Inflammatory macrophage treated with lipopolysaccharide for 1 hour (primary cell): ENCODE measurements around the gene XYLB.

Experiments used
- DNase-seq, 2 donors: peaks; one replicate each; pipeline ENCODE4 v3.0.0-alpha.2; 2020 to 2022

XYLB gene

DNA sequence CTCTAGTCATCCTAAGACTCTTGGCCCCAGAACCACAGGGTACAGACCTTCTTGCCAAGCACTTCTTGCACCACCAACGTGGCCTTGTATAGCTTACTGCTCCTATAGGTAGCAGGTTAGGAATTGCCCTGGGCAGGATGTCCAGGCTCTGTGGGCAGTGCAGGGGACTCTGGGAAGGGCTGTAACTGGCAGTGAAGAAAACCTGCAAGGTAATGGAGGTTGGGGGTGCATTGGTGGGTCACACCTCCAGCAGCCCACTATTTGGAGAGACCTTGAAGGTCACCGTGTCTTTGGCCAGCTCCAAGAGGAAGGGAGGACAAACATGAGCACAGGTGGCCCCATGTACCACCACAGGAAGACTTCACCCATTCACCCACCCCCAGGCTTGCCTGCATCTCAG, 21.3 kb upstream of the XYLB start:
- no peak for DNase-seq

- peak; percentile 45 to 72 for DNase-seq
Observed at GRCh38 chr3:38327335-38328009, 19.1 kb upstream of the XYLB start.

- no peak for DNase-seq
Observed at GRCh38 chr3:38331257-38332022, 15.1 kb upstream of the XYLB start.

GRCh38 chr3:38332201-38332600, 14.4 kb upstream of the XYLB start:
- peak; percentile 21 to 42 for DNase-seq

- no peak for DNase-seq
Observed at GRCh38 chr3:38334142-38335055, 12.2 kb upstream of the XYLB start.

- DNase-seq: no peak
Observed at GRCh38 chr3:38335263-38335662, 11.3 kb upstream of the XYLB start.

DNA sequence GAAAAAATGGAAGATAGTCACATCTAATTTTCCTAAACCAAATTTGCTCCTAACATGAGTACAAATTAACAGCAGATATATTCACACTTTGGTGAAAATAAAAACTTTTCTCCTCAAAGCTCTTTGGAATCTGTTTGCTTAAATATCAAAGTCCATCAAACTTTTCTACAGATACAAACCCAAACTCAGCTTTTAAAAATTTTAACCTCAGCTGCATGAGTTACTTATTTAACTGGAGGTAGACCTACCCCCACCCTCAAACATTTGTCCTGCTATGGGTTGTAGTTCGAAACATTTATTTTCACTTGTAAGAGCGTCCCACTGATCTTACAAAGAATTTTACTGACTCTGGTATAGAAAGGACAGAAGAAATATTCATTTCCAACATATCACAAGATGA, 8.9 kb upstream of the XYLB start:
- DNase-seq: no peak

DNA sequence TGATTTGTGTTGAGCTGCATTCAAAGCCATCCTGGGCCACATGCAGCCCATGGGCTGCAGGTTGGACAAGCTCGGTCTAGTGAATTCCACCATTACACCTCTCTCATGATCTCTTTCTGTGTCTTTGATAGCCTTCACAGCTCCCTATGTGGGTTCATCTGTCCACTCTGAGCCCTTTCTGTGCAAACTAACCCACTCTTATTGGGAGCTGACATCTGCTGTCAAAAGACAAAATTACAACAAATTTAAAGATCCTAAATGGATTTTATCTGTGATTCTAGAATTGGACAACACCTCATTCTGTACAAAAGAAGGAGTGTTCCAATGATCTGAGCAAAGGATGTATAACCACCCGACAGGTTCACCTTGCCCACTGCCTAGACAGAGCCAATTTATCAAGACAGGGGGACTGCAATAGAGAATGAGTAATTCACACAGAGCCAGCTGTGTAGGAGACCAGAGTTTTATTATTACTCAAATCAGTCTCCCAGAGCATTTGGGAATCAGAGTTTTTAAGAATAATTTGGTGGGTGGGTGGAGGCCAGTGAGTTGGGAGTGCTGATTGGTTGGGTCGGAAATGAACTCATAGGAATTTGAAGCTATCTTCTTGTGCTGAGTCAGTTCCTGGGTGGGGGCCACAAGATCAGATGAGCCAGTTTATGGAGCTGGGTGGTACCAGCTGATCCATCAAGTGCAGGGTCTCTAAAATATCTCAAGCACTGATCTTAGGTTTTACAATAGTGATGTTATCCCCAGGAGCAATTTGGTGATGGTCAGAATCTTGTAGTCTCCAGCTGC, 2.6 kb upstream of the XYLB start:
- DNase-seq: no peak

DNA sequence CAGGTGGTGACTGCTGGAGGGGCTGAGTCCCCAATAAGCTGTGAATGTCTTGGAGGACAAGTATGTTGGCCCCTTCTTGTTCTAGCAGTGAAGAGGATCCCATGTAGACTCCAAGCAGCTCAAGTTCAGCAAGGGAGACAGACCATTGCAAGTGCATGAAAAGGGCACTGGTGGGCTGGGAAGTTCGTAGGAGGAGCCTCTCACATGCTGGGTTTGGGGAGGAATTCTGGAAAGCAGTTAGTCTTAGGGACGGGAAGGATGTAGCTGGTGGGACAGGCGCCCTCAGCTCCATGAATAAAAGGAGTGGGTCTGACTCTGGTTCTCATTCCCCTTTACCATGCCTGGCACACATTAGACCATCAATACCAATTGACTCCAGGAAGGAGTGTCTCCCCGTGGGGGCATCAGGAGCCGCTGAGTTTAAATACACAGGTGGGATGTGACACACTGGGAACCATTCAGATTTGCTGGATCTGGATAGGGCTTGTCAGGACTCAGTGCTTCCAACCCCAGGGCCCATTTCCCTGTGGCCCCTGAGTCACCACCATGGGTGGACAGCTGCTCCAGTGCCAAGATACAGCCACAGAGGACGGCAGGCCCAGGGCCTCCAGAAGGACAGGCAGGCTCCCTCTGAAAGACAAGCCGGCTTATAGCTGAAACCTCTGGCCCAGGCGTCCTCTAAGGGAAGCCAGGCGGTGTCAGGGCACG, 552 bp upstream of the XYLB start:
- no peak for DNase-seq

- no peak for DNase-seq
Observed at GRCh38 chr3:38347421-38348200, 1.0 kb downstream of the XYLB start.

DNA sequence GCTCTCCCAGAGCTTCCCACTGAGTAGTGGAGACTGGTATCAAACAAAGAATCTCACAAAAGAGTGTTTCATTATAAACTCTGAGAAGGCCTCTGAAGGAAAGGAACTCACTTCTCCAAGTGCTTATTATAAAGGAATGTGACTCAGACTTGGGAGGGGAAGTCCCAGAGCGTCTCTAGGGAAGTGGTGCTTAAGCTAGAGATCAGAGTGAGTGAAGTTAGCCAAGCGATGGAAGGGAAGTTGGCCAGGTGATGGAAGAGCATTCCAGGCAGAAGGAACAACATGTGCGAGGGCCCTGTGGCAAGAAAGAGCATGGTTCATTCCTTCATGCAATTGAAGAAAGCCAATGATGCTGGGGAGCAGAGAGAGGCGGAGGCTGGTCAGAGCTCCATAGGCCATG, 2.3 kb downstream of the XYLB start:
- peak; percentile 82 to 87 for DNase-seq

DNA sequence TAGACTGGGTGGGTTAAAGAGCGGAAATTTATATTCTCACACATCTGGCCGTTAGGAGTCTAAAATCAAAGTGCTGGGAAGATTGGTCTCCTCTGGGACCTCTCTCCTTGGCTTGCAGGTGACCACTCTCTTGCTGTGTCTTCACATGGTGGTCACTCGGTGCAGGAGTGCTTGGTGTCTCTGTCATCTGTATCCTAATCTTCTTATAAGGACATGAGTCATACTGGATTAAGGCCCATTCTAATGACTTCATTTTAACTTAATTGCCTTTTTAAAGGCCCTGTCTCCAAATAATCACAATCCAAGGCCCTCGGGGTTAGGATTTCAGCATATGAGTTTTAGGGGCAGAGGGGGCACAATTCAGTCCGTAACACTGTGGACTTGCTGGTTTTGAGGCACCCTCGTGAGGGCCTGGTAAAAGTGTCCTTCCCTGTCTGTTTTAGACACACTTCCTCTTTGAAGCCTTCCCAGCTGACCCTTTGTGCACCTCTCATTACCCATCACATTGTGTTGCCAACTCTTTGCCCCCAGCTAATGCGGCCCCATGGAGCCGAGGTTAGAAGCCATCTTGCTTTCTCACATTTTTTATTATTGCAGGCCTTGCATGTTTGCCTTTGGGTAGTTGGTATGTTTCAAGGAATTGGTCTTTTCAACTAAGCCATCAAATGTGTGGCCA, 3.2 kb downstream of the XYLB start:
- DNase-seq: no peak

- DNase-seq: no peak
Observed at GRCh38 chr3:38353151-38353550, 6.6 kb downstream of the XYLB start.

DNA sequence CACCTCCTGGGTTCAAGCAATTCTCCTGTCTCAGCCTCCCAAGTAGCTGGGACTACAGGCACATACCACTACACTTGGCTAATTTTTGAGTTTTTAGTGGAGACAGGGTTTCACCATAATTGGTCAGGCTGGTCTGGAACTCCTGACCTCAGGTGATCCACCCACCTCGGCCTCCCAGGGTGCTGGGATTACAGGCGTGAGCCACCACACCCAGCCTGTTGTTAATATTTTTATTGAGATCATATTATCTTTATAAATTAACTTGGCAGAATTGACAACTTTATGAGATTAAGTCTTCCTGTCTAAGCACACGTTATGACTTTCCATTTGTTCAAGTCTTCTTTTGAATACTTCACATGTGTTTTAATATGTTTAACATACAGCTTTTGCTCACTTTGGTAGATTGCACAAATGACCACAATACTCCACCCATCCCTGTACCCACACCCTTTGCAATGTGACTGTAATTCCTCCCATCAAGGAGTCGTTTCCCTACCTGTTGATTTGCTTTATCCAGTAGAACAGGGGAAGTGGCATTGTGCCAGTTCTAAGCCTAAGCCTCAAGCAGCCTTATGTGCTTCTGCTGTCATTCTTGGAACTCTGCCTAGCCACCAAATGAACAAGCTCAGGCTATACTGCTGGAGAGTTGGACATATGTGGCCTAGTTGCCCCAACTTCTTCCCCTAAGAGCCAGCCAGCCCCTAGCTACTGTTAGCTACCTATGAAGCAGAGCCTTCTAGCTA, 8.2 kb downstream of the XYLB start:
- DNase-seq: no peak

- DNase-seq: no peak
Observed at GRCh38 chr3:38359038-38359437, 12.5 kb downstream of the XYLB start.

GRCh38 chr3:38360345-38360744, 13.8 kb downstream of the XYLB start:
- no peak for DNase-seq

DNA sequence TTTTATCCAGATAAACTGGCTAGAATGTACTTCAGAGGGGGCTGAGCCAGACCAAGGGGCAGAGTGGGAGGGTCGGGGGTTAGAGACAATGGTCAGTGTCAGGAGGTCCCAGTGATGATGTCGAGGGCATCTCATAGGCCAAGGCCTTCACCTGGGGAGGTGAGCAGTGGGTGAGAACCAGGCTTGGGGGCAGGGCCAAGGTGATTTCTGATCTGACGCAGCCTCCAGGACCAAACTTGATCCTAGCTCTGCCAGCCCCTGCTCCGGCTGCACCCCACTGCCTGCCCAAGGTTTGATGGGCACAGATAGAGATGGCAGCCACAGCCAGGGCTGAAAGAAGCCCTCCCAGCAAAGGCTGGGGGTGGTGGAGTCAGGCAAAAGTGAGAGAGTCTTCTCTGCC, 14.9 kb downstream of the XYLB start:
- DNase-seq: no peak

- DNase-seq: no peak
Observed at GRCh38 chr3:38362825-38363224, 16.2 kb downstream of the XYLB start.

DNA sequence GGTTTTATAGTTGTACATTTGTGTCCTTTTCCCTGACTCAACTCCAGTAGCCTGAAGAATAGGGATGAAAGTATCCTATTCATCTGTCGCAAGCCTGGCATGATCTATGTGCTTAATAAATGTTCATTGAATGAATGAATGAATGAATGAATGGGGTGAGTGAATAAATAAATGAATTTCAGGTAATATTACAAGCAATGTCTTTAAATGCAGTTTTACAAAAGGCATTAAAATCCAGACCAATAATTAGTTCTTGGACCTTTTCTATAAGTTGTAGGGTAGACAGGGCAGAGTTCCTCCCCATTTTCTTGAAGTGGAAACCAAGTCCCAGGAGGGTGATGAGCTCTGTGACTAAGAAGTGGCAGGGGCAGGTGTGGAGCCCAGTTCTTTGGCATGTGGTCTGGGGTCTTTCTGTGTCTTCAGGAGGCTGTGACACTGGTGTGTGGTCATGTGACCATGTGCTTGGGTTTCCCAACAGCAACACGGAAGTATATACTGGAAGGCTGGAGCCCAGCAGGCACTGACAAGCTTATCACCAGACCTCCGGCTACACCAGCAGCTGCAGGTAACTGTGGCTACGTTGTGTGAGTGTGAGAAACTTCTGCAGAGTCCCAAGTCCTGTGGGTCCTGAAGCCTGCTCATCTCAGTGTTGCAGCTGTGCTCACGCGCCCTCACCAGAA, 18.3 kb downstream of the XYLB start:
- no peak for DNase-seq
